A673 (cell line): ENCODE data around the gene DHRS1. TPM values are rescaled to one million over a fixed set of nuclear protein-coding genes. Genes with fewer than 3 reads are reported as not detected.
"Not testable (repeated sequence)": the region's sequence is repeated elsewhere in the genome, so short reads cannot be mapped to it uniquely, and the experiment has no call there.

Experiments
- BruUV-seq: library from RNA; stranded (reverse); fragments of 400-500 nt; replicated peaks from 2 replicates; lab custom pipeline; 2021; lab: Mats Ljungman, UMichigan
- CTCF ChIA-PET: fragments of 300-600 bp; sonication (Branson Sonifier 250); formaldehyde crosslinking; loops from one replicate; lab custom pipeline; 2022; ENCODE audit warnings: antibody characterized with exemption; lab: Charles Lee
- POLR2A ChIA-PET: fragments of 300-600 bp; sonication (Branson Sonifier 250); formaldehyde crosslinking; loops from one replicate; lab custom pipeline; 2022; ENCODE audit warnings: antibody characterized with exemption; ENCODE audit not compliant: low non-redundant PET; lab: Charles Lee
- DNase-seq: peaks from one replicate; pipeline ENCODE4 v3.0.0-alpha.2; 2015; ENCODE audit warnings: low spot score
- H3K27ac ChIP-seq: fragments of 200-600 bp; sonication (generic); 2 replicates; pipeline ENCODE4 v1.5.1; 2016; ENCODE audit warnings: mixed run types, low read depth, mild to moderate bottlenecking, mixed read lengths, antibody characterized with exemption, low read length; ENCODE audit not compliant: poor library complexity, severe bottlenecking
- H3K27me3 ChIP-seq: fragments of 200-600 bp; sonication (generic); replicated peaks from 2 replicates; pipeline ENCODE4 v1.6.1; 2017; ENCODE audit warnings: mixed run types, low read depth, mild to moderate bottlenecking, mixed read lengths, antibody characterized with exemption, low read length; ENCODE audit not compliant: insufficient read depth, poor library complexity
- H3K36me3 ChIP-seq: fragments of 200-600 bp; sonication (generic); 2 replicates; pipeline ENCODE4 v1.6.1; 2016; ENCODE audit warnings: mixed run types, mild to moderate bottlenecking, mixed read lengths, antibody characterized with exemption, low read length; ENCODE audit not compliant: insufficient read depth, poor library complexity, severe bottlenecking
- H3K4me1 ChIP-seq: fragments of 200-600 bp; sonication (generic); 2 replicates; pipeline ENCODE4 v1.6.1; 2017; ENCODE audit warnings: mixed run types, mild to moderate bottlenecking, mixed read lengths, antibody characterized with exemption, low read length; ENCODE audit not compliant: insufficient read depth, poor library complexity, severe bottlenecking
- H3K4me3 ChIP-seq: fragments of 200-600 bp; sonication (generic); 2 replicates; pipeline ENCODE4 v1.5.1; 2016; ENCODE audit warnings: low read depth, mixed run types, mild to moderate bottlenecking, mixed read lengths, low read length; ENCODE audit not compliant: poor library complexity, severe bottlenecking
- H3K9me3 ChIP-seq: fragments of 200-600 bp; sonication (generic); 2 replicates; pipeline ENCODE4 v1.6.1; 2016; ENCODE audit warnings: mixed run types, low read depth, mild to moderate bottlenecking, mixed read lengths, antibody characterized with exemption, low read length; ENCODE audit not compliant: poor library complexity, severe bottlenecking
- CTCF ChIP-seq: fragments of 300-800, 200-600 bp; sonication (generic); conservative IDR thresholded peaks from 2 replicates; pipeline ENCODE4 v1.5.1; 2017; ENCODE audit warnings: low read depth, mild to moderate bottlenecking, antibody characterized with exemption, low read length, moderate library complexity, mixed read lengths
- EZH2 ChIP-seq: fragments of 200-600 bp; sonication (generic); IDR thresholded peaks from 2 replicates; pipeline ENCODE4 v1.6.1; 2017; ENCODE audit warnings: borderline replicate concordance, low read depth, mild to moderate bottlenecking, mixed read lengths, antibody characterized with exemption, low read length; ENCODE audit not compliant: poor library complexity, severe bottlenecking
- intact Hi-C: fragments of 100-400 bp; cut with micrococcal nuclease; formaldehyde crosslinking; loops from one replicate; pipeline ENCODE4 v1.10.0; 2022; ENCODE audit not compliant: unreplicated experiment
- total RNA-seq: library from RNA; stranded (reverse); gene quantifications from 2 replicates; pipeline ENCODE4 v1.2.3, GENCODE V29; 2021

Gene DHRS1
- total RNA-seq, 1 experiment from 2014 or later: 13.3 TPM

DNA sequence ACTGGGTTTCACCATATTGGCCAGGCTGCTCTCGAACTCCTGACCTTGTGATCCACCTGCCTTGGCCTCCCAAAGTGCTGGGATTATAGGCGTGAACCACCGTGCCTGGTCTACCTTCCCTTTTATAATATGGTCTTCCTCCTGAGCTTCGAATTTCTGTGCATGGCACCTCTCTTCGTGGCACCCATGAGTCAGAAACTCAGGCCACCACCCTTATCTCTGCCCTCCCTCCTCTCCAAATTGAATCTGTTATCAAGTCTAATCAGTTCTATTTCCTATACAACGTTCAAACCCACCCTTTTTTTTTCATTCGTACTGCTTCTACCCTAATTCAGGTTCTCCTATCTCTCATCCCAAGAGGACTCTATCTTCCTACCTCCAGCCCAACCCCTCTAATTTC lies 52.2 kb downstream of the DHRS1 start:
- ChIA-PET CTCF (no interaction called here), POLR2A (interaction anchor here (0.5 kb wide), 1 partner anchor 111 kb away, joined by 4 read pairs; the partner anchor contains the start of gene PSME1)
- no TSS peak for BruUV-seq
- DNase-seq: no peak
- H3K9me3 ChIP-seq: no peaks in the 10 kb centered on the region
- TF ChIP-seq CTCF: no peak
- no peak for TF ChIP-seq EZH2
- H3K4me1 ChIP-seq: peaks cover 8% of the 10 kb centered on the region
- intact Hi-C loops: no loop called here
- H3K4me3 ChIP-seq: no peak overlapping the region
- H3K27ac ChIP-seq: no peak overlapping the region
- H3K27me3 ChIP-seq: no peaks in the 10 kb centered on the region
- H3K36me3 ChIP-seq: no peaks in the 10 kb centered on the region

DNA sequence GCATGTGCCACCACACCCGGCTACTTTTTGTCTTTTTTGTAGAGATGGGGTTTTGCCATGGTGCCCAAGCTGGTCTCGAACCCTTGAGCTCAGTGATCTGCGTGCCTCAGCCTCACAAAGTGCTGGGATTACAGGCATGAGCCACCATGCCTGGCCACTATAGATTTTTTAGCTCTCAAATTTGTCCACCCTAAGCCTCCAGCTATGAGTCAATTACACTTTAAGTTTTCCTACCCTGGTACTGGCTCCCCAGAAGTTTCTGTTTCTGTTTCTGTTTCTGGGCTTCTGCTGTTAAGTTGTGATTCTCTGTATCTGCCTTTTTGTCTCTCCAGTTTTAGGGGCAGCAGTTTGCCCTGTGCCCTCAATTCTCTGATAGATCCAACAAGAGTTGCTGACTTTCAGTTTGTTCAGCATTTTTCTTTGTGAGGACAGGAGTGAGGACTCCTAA lies 52.8 kb downstream of the DHRS1 start:
- DNase-seq: no peak
- no TSS peak for BruUV-seq
- no peak overlapping the region for H3K4me3 ChIP-seq
- intact Hi-C loops: no loop called here
- CTCF ChIA-PET: interaction anchor here (0.6 kb wide), 1 partner anchor 51 kb away, joined by 3 read pairs; no protein-coding TSS in a partner anchor
- H3K27ac ChIP-seq: no peak overlapping the region
- no peaks in the 10 kb centered on the region for H3K9me3 ChIP-seq
- H3K4me1 ChIP-seq: peaks cover 8% of the 10 kb centered on the region
- H3K27me3 ChIP-seq: no peaks in the 10 kb centered on the region
- no peak for TF ChIP-seq EZH2
- no peak for TF ChIP-seq CTCF
- POLR2A ChIA-PET: no interaction called here
- H3K36me3 ChIP-seq: no peaks in the 10 kb centered on the region

DNA sequence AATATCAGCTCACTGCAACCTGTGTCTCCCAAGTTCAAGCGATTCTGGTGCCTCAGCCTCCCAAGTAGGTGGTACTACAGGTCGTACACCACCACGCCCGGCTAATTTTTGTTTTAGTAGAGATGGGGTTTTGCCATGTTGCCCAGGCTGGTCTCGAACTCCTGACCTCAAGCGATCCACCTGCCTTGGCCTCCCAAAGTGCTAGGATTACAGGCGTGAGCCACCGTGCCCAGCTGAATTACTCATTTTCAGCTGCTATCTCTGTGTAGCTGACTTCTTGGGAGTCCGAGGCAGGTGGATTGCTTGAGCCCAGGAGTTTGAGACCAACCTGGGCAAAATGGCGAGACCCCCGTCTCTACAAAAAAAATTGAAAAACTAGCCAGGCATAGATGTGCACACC lies 54.2 kb downstream of the DHRS1 start:
- POLR2A ChIA-PET: interaction anchor here (0.6 to 0.7 kb wide), 2 partner anchors 183 to 186 kb away, joined by 3 read pairs; no protein-coding TSS in a partner anchor
- intact Hi-C loops, H3K9me3 ChIP-seq, BruUV-seq, H3K27ac ChIP-seq, H3K4me3 ChIP-seq, H3K36me3 ChIP-seq, H3K27me3 ChIP-seq, DNase-seq, CTCF ChIA-PET: not testable (repeated sequence)
- H3K4me1 ChIP-seq: peaks cover 10% of the 10 kb centered on the region
